Lower leg skin (tissue), 3 donors: Measurements from ENCODE around the gene ADAM33.

ENCODE experiments used
- POLR2A ChIP-seq, 2 donors: fragments of 450-650 bp; IDR thresholded peaks; one replicate each; pipeline ENCODE4 v1.6.1; 2016 to 2017; ENCODE audit warnings: antibody characterized with exemption in 2 of 2, mild to moderate bottlenecking in 1 of 2, moderate library complexity in 1 of 2
- TF ChIP-seq, protein P1 (sequence below), 3 donors: fragments of 450-650 bp; IDR thresholded peaks; one replicate each; pipeline ENCODE4 v1.5.1; 2016; ENCODE audit warnings: antibody characterized with exemption in 3 of 3, mild to moderate bottlenecking in 3 of 3, moderate library complexity in 2 of 3

DNA sequence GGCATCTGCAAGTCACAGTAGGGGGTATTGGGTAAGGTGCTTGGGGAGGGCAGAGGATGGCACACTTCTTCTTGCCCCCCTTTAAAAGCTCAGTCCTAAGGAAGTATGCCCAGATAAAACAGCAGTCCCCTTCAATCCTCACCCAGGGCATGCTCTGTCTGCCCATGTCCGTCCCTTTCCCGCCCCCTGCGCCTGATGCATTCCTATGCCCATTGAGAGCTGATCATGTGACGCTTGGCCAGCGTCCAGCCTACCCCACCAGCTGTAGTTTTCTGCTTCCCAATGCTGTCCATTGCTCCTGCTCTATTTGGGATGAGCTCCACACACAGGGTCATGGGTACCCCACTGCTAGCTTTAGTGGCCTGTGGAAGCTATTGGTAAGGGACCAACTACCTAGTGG lies 22.3 kb upstream of the ADAM33 start:
- TF ChIP-seq, protein P1, sequence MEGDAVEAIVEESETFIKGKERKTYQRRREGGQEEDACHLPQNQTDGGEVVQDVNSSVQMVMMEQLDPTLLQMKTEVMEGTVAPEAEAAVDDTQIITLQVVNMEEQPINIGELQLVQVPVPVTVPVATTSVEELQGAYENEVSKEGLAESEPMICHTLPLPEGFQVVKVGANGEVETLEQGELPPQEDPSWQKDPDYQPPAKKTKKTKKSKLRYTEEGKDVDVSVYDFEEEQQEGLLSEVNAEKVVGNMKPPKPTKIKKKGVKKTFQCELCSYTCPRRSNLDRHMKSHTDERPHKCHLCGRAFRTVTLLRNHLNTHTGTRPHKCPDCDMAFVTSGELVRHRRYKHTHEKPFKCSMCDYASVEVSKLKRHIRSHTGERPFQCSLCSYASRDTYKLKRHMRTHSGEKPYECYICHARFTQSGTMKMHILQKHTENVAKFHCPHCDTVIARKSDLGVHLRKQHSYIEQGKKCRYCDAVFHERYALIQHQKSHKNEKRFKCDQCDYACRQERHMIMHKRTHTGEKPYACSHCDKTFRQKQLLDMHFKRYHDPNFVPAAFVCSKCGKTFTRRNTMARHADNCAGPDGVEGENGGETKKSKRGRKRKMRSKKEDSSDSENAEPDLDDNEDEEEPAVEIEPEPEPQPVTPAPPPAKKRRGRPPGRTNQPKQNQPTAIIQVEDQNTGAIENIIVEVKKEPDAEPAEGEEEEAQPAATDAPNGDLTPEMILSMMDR (IDR thresholded peaks at IDR 0.05), result no peak
- no peak for TF ChIP-seq POLR2A (IDR thresholded peaks at IDR 0.05)
